Nephron (organoid): ENCODE results near the gene GNL3.

ENCODE experiments used
- H3K27ac Mint-ChIP-seq, 3 experiments: 2 replicates each; pipeline ENCODE4 v1.8.0; 2020; ENCODE audit warnings: mixed read lengths in 3 of 3, mild to moderate bottlenecking in 2 of 3, moderate library complexity in 1 of 3
- H3K27me3 Mint-ChIP-seq: 2 replicates; pipeline ENCODE4 v1.8.0; 2021; ENCODE audit warnings: low read depth, mild to moderate bottlenecking, moderate library complexity, mixed read lengths
- H3K36me3 Mint-ChIP-seq: 2 replicates; pipeline ENCODE4 v1.8.0; 2020; ENCODE audit warnings: low read depth, mixed read lengths
- H3K4me1 Mint-ChIP-seq: 2 replicates; pipeline ENCODE4 v1.8.0; 2020; ENCODE audit warnings: mixed read lengths
- H3K4me3 Mint-ChIP-seq, 3 experiments: 2 replicates each; pipeline ENCODE4 v1.8.0; 2020; ENCODE audit warnings: mild to moderate bottlenecking in 3 of 3, mixed read lengths in 3 of 3, moderate library complexity in 2 of 3
- H3K9me3 Mint-ChIP-seq: 2 replicates; pipeline ENCODE4 v1.8.0; 2020; ENCODE audit warnings: mixed read lengths
- CTCF ChIP-seq, 3 experiments: fragments of 200-600 bp; sonication (generic); IDR thresholded peaks; one replicate each; pipeline ENCODE4 v1.5.0; 2021; ENCODE audit warnings: antibody characterized with exemption in 3 of 3; ENCODE audit not compliant: unreplicated experiment in 3 of 3

Gene GNL3

GRCh38 chr3:52678265-52679198 is 7.3 kb upstream of the GNL3 start:
- Mint-ChIP-seq H3K4me3 (no peak overlapping the region), H3K4me1 (peaks cover 19% of the 10 kb centered on the region), H3K36me3 (peaks cover 58% of the 10 kb centered on the region), H3K9me3 (no peaks in the 10 kb centered on the region), H3K27me3 (no peaks in the 10 kb centered on the region), H3K27ac (no peak overlapping the region)
- no peak for TF ChIP-seq CTCF (IDR thresholded peaks at IDR 0.05; ENCODE audit: unreplicated experiment in 3 of 3)

- Mint-ChIP-seq H3K9me3 (no peaks in the 10 kb centered on the region), H3K4me1 (peaks cover 21% of the 10 kb centered on the region)
- no peak for TF ChIP-seq CTCF (IDR thresholded peaks at IDR 0.05; ENCODE audit: unreplicated experiment in 3 of 3)
Measured at GRCh38 chr3:52679199-52679538, 6.7 kb upstream of the GNL3 start.

GRCh38 chr3:52679811-52680210 is 6.0 kb upstream of the GNL3 start:
- peak overlapping the region in 1 of 3 experiments; percentile 30 for H3K27ac Mint-ChIP-seq
- no peak for TF ChIP-seq CTCF (IDR thresholded peaks at IDR 0.05; ENCODE audit: unreplicated experiment in 3 of 3)
- H3K9me3 Mint-ChIP-seq, result no peaks in the 10 kb centered on the region
- peaks cover 27% of the 10 kb centered on the region for H3K4me1 Mint-ChIP-seq
- H3K4me3 Mint-ChIP-seq, result no peak overlapping the region
- no peaks in the 10 kb centered on the region for H3K27me3 Mint-ChIP-seq
- H3K36me3 Mint-ChIP-seq, result peaks cover 56% of the 10 kb centered on the region

More at GRCh38 chr3:52679199-52679538, 6.7 kb upstream of the GNL3 start:
- peaks cover 58% of the 10 kb centered on the region for H3K36me3 Mint-ChIP-seq
- H3K27me3 Mint-ChIP-seq, result no peaks in the 10 kb centered on the region
- no peak overlapping the region for H3K4me3 Mint-ChIP-seq
- no peak overlapping the region for H3K27ac Mint-ChIP-seq

GRCh38 chr3:52681596-52681995 is 4.2 kb upstream of the GNL3 start:
- Mint-ChIP-seq H3K4me1 (peaks cover 32% of the 10 kb centered on the region), H3K27ac (peak overlapping the region; percentile 50 to 87 (median 75)), H3K36me3 (peaks cover 49% of the 10 kb centered on the region), H3K27me3 (no peaks in the 10 kb centered on the region), H3K4me3 (peak overlapping the region; percentile 55 to 72 (median 70)), H3K9me3 (no peaks in the 10 kb centered on the region)
- TF ChIP-seq CTCF (IDR thresholded peaks at IDR 0.05; ENCODE audit: unreplicated experiment in 3 of 3), result no peak

- Mint-ChIP-seq H3K4me1 (peaks cover 35% of the 10 kb centered on the region), H3K9me3 (no peaks in the 10 kb centered on the region), H3K27ac (peak overlapping the region; percentile 50 to 87 (median 75)), H3K4me3 (peak overlapping the region; percentile 55 to 72 (median 70)), H3K27me3 (no peaks in the 10 kb centered on the region), H3K36me3 (peaks cover 48% of the 10 kb centered on the region)
- no peak for TF ChIP-seq CTCF (IDR thresholded peaks at IDR 0.05; ENCODE audit: unreplicated experiment in 3 of 3)
Measured at GRCh38 chr3:52682016-52682415, 3.8 kb upstream of the GNL3 start.

- TF ChIP-seq CTCF (IDR thresholded peaks at IDR 0.05; ENCODE audit: unreplicated experiment in 3 of 3), result no peak
- Mint-ChIP-seq H3K36me3 (peaks cover 49% of the 10 kb centered on the region), H3K27me3 (no peaks in the 10 kb centered on the region), H3K4me3 (peak overlapping the region; percentile 93), H3K9me3 (no peaks in the 10 kb centered on the region), H3K27ac (peak overlapping the region; percentile 49 to 100 (median 95)), H3K4me1 (peaks cover 40% of the 10 kb centered on the region)
Measured at GRCh38 chr3:52683611-52684010, 2.2 kb upstream of the GNL3 start.
